GM18498 (cell line): ENCODE measurements around the gene NIT1.

Experiments
- ATAC-seq: cut with Tn5 transposase; IDR thresholded peaks from one replicate; pipeline ENCODE4 v1.9.1; 2021; ENCODE audit warnings: mild to moderate bottlenecking, moderate library complexity; ENCODE audit not compliant: unreplicated experiment

NIT1 gene

GRCh38 chr1:161117759-161118581 lies at the start of gene NIT1, which contains the start of gene PFDN2:
NIT1 (plus strand) TSS chr1:161118105; CDS start chr1:161118177, 72 bp downstream.
PFDN2 (minus strand) TSS chr1:161118037; CDS start chr1:161118026, 11 bp downstream.
- ATAC-seq: peak; percentile 85

GRCh38 chr1:161068306-161069234 lies 49.3 kb upstream of the NIT1 start:
- peak; percentile 51 for ATAC-seq

GRCh38 chr1:161069241-161069640 lies 48.7 kb upstream of the NIT1 start:
- ATAC-seq: no peak

GRCh38 chr1:161069731-161070270 lies 48.1 kb upstream of the NIT1 start, which contains the start of gene ARHGAP30:
ARHGAP30 (minus strand) TSS chr1:161069891; CDS start chr1:161069624, 267 bp downstream.
- ATAC-seq: peak; percentile 87

- no peak for ATAC-seq
Measured at GRCh38 chr1:161070761-161071160, 47.1 kb upstream of the NIT1 start.

GRCh38 chr1:161071886-161072371 lies 46.0 kb upstream of the NIT1 start:
- ATAC-seq: no peak

- no peak for ATAC-seq
Measured at GRCh38 chr1:161072751-161073449, 45.0 kb upstream of the NIT1 start.

GRCh38 chr1:161073474-161074121 lies 44.3 kb upstream of the NIT1 start:
- ATAC-seq: no peak

- no peak for ATAC-seq
Measured at GRCh38 chr1:161074676-161075368, 43.1 kb upstream of the NIT1 start.

GRCh38 chr1:161076410-161076809 lies 41.5 kb upstream of the NIT1 start:
- ATAC-seq: no peak

- ATAC-seq: no peak
Measured at GRCh38 chr1:161077426-161077825, 40.5 kb upstream of the NIT1 start.

GRCh38 chr1:161079436-161080110 lies 38.3 kb upstream of the NIT1 start:
- ATAC-seq: no peak

- ATAC-seq: no peak
Measured at GRCh38 chr1:161080441-161081405, 37.2 kb upstream of the NIT1 start.

GRCh38 chr1:161081519-161081918 lies 36.4 kb upstream of the NIT1 start:
- no peak for ATAC-seq

GRCh38 chr1:161082483-161082882 lies 35.4 kb upstream of the NIT1 start:
- no peak for ATAC-seq

GRCh38 chr1:161082996-161083747 lies 34.7 kb upstream of the NIT1 start:
- ATAC-seq: no peak
